Embryonic facial prominence (tissue), 1 donor: ENCODE measurements around the gene LITAFD.
A peak's percentile ranks its signal among the peaks of the same experiment; 100 is the strongest.

Experiments
- DNase-seq: peaks from one replicate; pipeline ENCODE4 v3.0.0-alpha.2; 2016; ENCODE audit errors: extremely low spot score

The LITAFD gene

GRCh38 chr16:8920645-8921346, 38.6 kb downstream of the LITAFD start:
- no peak for DNase-seq

GRCh38 chr16:8921347-8921984, 39.3 kb downstream of the LITAFD start:
- no peak for DNase-seq

GRCh38 chr16:8923199-8923598, 41.0 kb downstream of the LITAFD start:
- no peak for DNase-seq

- no peak for DNase-seq
Measured at GRCh38 chr16:8924214-8924613, 42.1 kb downstream of the LITAFD start.

GRCh38 chr16:8925455-8925854, 43.3 kb downstream of the LITAFD start:
- DNase-seq, result no peak

GRCh38 chr16:8926827-8927226, 44.7 kb downstream of the LITAFD start:
- DNase-seq, result no peak

- no peak for DNase-seq
Measured at GRCh38 chr16:8928467-8928957, 46.4 kb downstream of the LITAFD start.

GRCh38 chr16:8929086-8929748, 47.1 kb downstream of the LITAFD start:
- no peak for DNase-seq

- DNase-seq, result peak; percentile 8
Measured at GRCh38 chr16:8931859-8932258, 49.7 kb downstream of the LITAFD start.

- DNase-seq, result no peak
Measured at GRCh38 chr16:8934601-8935000, 52.5 kb downstream of the LITAFD start.
